A549 (cell line): ENCODE measurements around the gene DUOX1.

Source experiments
- CHD2 ChIP-seq: fragments of 150-350 bp; IDR thresholded peaks from 2 replicates; pipeline ENCODE4 v1.6.1; 2014; ENCODE audit warnings: low read length; ENCODE audit not compliant: partially characterized antibody
- FOSL2 ChIP-seq, 2 experiments: fragments of 450-650 bp in 1 of 2; fragments of >200 bp in 1 of 2; sonication (Bioruptor Twin) in 1 of 2; formaldehyde crosslinking; IDR thresholded peaks; 2 replicates each; pipeline versions ENCODE4 v1.5.0 to v1.6.1; 2016 to 2020; ENCODE audit warnings: mild to moderate bottlenecking in 1 of 2, moderate library complexity in 1 of 2
- FOXS1 ChIP-seq: fragments of 250-450 bp; sonication (Bioruptor Pico); IDR thresholded peaks from 2 replicates; pipeline ENCODE4 v1.5.0; 2020; ENCODE audit warnings: mild to moderate bottlenecking, moderate library complexity
- NFE2L2 ChIP-seq: fragments of 150-350 bp; conservative IDR thresholded peaks from 2 replicates; pipeline ENCODE4 v1.6.1; 2014; ENCODE audit warnings: low read length
- POLR2A ChIP-seq: IDR thresholded peaks from 2 replicates; pipeline ENCODE4 v1.6.1; 2012; ENCODE audit warnings: mild to moderate bottlenecking, low read length
- RFX5 ChIP-seq: fragments of 450-650 bp; IDR thresholded peaks from 2 replicates; pipeline ENCODE4 v1.7.1; 2014; ENCODE audit warnings: antibody characterized with exemption, mild to moderate bottlenecking, moderate library complexity
- RNF2 ChIP-seq: fragments of 200-600 bp; sonication (generic); IDR thresholded peaks from 2 replicates; pipeline ENCODE4 v1.6.1; 2016; ENCODE audit warnings: low read depth, mild to moderate bottlenecking, antibody characterized with exemption, moderate library complexity, borderline replicate concordance
- TF ChIP-seq, protein P1 (sequence below): fragments of 200-600 bp; sonication (generic); IDR thresholded peaks from 2 replicates; pipeline ENCODE4 v1.6.1; 2016; ENCODE audit warnings: antibody characterized with exemption, mild to moderate bottlenecking, moderate library complexity
- TF ChIP-seq, protein P2 (sequence below): fragments of >200 bp; sonication (Bioruptor Twin); formaldehyde crosslinking; IDR thresholded peaks from 3 replicates; pipeline ENCODE4 v1.5.1; 2016

DNA sequence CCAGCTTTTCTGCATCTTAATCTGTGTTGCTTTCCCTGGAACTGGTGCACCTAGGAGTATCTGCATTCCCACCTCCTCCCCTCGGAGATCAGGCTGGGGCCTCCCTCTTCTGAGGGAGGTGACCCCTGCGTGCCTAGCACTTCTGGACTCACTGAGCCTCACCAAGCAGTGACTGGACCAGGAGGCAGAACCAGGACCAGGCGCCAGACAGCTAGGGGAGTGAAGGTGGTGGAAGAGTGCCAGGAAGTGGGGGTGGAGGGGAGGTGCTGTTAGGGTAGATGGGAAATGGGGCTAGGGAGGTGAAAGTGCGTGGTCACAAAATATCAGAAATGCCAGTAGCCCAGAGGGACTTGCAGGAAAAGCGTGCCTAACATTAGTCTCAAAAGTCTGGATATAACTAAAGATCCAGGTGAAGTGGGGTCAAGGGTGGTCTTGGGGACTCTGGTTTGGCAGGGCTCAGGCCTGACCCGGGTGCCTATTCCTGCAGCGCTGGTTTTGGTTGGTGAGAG, 14.4 kb upstream of the DUOX1 start:
- TF ChIP-seq, protein P1, sequence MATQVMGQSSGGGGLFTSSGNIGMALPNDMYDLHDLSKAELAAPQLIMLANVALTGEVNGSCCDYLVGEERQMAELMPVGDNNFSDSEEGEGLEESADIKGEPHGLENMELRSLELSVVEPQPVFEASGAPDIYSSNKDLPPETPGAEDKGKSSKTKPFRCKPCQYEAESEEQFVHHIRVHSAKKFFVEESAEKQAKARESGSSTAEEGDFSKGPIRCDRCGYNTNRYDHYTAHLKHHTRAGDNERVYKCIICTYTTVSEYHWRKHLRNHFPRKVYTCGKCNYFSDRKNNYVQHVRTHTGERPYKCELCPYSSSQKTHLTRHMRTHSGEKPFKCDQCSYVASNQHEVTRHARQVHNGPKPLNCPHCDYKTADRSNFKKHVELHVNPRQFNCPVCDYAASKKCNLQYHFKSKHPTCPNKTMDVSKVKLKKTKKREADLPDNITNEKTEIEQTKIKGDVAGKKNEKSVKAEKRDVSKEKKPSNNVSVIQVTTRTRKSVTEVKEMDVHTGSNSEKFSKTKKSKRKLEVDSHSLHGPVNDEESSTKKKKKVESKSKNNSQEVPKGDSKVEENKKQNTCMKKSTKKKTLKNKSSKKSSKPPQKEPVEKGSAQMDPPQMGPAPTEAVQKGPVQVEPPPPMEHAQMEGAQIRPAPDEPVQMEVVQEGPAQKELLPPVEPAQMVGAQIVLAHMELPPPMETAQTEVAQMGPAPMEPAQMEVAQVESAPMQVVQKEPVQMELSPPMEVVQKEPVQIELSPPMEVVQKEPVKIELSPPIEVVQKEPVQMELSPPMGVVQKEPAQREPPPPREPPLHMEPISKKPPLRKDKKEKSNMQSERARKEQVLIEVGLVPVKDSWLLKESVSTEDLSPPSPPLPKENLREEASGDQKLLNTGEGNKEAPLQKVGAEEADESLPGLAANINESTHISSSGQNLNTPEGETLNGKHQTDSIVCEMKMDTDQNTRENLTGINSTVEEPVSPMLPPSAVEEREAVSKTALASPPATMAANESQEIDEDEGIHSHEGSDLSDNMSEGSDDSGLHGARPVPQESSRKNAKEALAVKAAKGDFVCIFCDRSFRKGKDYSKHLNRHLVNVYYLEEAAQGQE, result no peak
- TF ChIP-seq FOSL2 (IDR thresholded peaks at IDR 0.05) (no peak), FOSL2 (CRISPR knock-in tag; IDR thresholded peaks at IDR 0.05) (no peak), RFX5 (no peak), POLR2A (no peak), RNF2 (no peak), FOXS1 (CRISPR knock-in tag) (no peak), NFE2L2 (no peak), CHD2 (no peak)
- TF ChIP-seq, protein P2, sequence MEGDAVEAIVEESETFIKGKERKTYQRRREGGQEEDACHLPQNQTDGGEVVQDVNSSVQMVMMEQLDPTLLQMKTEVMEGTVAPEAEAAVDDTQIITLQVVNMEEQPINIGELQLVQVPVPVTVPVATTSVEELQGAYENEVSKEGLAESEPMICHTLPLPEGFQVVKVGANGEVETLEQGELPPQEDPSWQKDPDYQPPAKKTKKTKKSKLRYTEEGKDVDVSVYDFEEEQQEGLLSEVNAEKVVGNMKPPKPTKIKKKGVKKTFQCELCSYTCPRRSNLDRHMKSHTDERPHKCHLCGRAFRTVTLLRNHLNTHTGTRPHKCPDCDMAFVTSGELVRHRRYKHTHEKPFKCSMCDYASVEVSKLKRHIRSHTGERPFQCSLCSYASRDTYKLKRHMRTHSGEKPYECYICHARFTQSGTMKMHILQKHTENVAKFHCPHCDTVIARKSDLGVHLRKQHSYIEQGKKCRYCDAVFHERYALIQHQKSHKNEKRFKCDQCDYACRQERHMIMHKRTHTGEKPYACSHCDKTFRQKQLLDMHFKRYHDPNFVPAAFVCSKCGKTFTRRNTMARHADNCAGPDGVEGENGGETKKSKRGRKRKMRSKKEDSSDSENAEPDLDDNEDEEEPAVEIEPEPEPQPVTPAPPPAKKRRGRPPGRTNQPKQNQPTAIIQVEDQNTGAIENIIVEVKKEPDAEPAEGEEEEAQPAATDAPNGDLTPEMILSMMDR, result no peak
